IPS-NIHi11 (cell line): ENCODE results near the gene CACNA1H.
"Not testable (repeated sequence)": the region's sequence is repeated elsewhere in the genome, so short reads cannot be mapped to it uniquely, and the experiment has no call there.

Experiments used
- DNase-seq: peaks from one replicate; pipeline ENCODE4 v3.0.0; 2012; ENCODE audit warnings: mixed read lengths, low spot score

Gene CACNA1H

GRCh38 chr16:1175566-1176279 is 22.8 kb downstream of the CACNA1H start:
- DNase-seq = no peak

- no peak for DNase-seq
These were observed 23.5 kb downstream of the CACNA1H start for GRCh38 chr16:1176280-1176897.

- DNase-seq = no peak
These were observed 24.1 kb downstream of the CACNA1H start for GRCh38 chr16:1177053-1177452.

DNA sequence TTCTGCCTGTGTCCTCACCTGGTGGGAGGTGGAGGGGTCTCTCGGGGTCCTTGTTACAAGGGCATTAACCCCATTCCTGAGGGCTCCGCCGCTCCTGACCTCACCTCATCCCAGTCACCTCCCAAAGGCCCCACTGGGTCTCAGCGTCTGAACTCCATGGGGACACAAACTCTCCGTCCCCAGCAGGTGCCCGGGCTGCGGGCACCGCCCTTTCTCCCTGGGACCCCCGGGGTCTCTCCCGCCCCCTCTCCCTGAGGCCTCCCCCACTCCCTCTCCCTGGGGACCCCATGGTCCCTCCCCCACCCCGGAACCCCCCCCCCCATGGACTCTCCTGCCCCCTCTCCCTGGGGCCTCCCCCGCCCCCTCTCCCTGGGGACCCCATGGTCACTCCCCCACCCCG is 24.8 kb downstream of the CACNA1H start:
- DNase-seq = no peak

DNA sequence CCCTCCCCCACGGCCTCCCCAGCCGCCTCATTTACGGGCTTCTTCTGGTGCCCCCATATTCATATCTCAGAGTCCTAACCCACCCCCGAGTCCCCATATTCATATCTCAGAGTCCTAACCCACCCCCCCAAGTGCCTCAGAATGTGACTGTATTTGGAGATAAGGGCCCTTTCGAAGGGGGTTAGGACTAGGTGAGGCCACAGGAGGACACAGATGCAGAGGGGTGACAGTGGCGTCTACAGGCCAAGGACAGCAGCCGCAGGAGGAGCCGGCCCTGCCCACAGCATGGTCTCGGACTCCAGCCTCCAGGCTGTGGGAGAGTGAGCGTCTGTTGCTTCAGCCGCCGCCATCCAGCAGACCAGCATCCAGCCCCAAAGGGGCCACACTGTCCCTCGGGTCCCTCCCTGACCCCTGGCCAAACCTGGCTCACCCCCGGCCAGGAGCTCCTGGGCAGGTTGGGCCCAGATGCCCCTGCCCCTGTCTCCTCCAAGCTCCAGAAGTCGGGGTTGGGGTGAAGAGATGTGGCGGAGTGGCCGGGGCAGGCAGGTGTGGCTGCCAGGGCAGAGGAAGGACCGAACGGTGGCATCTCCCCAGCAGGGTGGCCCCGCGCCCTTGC is 25.5 kb downstream of the CACNA1H start:
- no peak for DNase-seq

GRCh38 chr16:1180549-1181403 is 27.9 kb downstream of the CACNA1H start:
- DNase-seq = no peak

- no peak for DNase-seq
These were observed 28.8 kb downstream of the CACNA1H start for GRCh38 chr16:1181404-1182315.

DNA sequence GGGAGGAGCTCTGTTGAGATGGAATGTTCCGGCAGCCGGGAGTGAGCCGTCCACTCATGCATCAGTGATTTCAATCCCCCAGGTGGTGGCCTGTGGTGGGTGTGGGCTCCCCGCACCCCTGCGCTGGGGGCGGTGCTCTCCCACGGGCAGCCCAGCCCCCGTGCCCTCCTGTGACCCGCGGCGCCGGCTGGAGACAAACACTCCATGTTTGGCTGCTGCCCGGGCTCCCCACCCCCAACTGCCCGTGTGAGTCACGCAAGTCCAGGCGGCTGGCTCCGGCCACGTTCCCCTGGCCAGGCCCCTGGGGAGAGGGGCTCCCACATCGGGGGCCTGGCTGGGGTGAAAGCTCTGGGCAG is 29.4 kb downstream of the CACNA1H start:
- DNase-seq = no peak

DNA sequence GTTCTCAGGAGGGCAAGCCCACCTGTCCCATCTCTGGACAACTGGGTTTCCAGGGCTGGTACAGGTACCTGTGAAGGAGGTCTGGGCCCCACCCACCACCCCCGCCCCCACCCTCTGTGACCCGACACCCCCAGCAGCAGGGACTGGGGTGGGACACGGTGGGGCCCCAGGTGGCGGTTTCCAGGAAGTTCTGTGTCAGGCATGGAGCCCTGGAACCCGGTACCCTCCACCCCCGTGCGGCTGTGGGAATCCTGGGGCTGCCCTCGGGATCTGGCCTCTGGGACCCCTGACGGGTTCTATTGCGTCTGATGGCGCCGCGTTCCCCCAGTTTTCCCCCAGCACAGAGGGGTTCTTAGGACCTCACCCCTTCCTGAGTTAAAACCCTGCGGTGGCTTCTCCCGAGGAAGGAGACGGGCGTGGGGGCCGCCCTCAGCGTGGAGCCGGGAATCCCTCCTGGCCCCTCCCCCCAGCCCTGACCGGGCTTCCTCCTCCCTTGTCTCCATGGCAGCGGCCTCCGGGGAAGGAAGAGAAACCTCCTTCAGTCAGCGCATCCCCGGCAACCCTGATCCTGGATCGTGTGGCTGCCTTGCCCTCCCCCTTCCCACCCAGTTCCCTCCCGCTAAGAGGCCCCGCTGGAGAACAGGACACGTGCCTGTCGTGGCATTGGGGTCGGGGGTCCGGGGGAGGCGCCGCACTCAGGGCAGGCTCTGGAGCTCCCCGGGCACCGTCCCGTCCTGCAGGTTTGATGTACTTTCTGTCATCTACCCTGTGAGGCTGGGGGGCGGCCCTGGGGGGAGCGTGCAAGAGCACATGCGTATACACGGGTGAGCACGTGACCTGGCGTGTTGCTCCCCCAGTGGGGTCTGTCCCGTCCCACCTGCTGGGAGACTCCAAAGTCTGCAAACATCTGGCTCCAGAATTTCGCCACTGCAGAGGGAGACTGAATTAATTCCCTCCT is 30.3 kb downstream of the CACNA1H start:
- DNase-seq = peak; percentile 77

GRCh38 chr16:1184156-1184868 is 31.4 kb downstream of the CACNA1H start:
- no peak for DNase-seq

DNA sequence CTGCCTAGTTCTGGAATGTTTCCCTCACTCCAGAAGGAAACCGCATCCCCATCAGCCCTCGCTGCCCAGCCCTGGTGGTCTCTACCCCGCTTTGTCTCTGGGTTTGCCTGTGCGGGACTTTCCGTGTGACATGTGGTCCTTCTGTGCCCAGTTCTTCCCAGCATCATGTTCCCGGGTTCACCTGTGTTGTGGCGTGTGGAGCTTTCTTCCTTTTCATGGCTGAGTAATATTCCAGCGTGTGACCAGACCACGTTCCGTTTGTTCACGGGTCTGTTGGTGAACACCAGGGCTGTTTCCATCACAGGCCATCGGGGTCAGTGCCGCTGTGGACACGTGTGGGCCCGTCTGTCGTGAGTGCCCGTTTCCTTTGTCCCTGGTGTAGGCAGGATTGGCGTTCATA is 32.1 kb downstream of the CACNA1H start:
- DNase-seq = no peak

DNA sequence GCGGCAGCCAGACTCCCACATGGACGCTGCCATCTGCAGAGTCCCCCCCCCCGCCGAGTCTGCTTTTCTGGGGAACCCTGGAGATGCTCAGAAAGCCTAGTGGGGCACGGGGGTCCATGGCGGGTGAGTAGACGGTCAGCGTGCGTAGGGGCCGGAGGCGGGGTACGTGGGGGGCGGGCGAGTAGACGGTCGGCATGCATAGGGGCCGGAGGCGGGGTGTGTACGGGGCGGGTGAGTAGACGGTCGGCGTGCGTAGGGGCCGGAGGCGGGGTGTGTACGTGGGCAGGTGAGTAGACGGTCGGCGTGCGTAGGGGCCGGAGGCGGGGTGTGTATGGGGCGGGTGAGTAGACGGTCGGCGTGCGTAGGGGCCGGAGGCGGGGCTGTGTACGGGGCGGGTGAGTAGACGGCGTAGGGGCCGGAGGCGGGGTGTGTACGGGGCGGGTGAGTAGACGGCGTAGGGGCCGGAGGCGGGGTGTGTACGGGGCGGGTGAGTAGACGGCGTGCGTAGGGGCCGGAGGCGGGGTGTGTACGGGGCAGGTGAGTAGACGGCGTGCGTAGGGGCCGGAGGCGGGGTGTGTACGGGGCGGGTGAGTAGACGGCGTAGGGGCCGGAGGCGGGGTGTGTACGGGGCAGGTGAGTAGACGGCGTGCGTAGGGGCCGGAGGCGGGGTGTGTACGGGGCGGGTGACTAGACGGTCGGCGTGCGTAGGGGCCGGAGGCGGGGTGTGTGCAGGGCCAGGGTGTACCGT is 32.7 kb downstream of the CACNA1H start:
- not testable (repeated sequence) for DNase-seq

DNA sequence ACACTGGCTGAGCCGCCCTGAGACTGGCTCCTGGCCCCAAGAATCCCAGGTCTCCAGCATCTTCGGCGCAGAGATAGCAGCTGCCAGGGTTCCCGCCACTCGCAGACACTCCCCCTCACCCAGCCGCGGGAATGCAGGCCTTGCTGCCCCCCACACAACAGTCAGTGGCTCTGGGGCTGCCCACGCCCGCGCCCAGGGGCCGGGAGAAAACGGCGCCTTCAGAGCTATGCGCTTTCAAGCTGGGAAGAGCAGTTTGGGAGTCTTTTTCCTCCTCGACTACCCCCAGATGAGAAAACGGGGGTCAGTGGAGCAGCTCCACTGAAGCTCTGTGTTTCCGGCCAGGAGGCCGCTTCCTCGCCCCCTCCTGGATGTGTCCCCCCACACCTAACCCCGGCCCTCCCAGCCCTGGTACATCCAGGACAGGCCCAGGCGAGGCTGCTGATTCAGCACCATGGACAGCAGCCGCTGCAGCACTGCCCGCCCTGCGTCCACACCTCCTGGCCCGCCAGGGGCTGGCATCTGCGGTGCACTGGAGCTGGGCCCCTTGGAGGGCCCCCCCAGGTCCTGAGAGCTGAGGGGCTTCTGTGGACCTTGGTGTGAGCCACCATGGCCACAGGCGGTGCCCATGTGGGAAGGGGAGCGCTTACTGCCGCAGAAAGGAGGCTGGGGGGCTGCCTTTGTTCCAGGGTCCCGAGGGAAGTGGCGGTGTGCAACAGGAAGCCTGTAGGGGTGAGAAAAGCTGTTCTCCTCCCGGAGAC is 35.7 kb downstream of the CACNA1H start:
- peak; percentile 94 for DNase-seq

- DNase-seq = no peak
These were observed 36.5 kb downstream of the CACNA1H start for GRCh38 chr16:1189455-1189854.

DNA sequence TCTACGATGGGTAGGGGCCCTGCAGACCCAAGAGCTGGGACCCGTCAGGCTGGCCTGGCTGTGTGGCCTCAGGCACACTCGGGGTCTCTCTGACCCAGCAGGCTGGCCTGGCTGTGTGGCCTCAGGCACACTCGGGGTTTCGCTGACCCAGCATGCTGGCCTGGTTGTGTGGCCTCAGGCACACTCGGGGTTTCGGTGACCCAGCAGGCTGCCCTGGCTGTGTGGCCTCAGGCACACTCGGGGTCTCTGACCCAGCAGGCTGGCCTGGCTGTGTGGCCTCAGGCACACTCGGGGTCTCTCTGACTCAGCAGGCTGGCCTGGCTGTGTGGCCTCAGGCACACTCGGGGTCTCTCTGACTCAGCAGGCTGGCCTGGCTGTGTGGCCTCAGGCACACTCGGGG is 37.9 kb downstream of the CACNA1H start:
- DNase-seq = not testable (repeated sequence)

DNA sequence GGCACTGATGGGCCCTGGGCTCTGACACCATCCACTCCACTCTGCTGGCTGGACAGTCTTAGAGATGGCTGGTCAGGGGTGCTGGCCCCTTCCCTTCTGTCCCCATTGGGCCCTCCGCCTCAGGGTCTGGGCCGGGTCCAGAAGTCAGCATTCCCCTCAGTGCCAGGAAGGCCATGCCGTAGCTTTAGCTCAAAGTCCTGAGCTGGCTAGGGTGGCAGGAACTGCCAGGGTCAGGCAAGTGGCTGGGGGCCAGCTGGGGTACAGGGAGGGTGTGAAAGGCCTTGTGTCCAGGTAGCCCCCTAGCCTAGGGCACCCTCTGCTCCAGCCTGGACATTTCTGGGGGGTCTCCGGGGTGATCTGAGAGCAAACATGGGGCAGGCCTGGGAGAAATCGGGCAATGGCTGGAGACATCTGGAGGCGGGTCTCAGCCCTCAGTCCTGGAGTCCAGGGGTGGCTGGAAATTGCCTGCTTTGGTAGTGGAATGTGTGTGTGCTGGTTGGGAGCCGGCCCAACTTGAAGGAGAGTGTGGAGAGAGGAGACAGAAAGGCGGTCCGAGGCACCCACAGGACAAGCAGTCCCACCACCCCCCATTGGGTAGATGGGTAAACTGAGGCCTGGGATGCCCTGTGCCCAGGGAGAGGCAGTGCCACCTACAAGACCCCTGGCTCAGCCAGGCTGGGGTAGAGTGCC is 39.6 kb downstream of the CACNA1H start:
- no peak for DNase-seq

DNA sequence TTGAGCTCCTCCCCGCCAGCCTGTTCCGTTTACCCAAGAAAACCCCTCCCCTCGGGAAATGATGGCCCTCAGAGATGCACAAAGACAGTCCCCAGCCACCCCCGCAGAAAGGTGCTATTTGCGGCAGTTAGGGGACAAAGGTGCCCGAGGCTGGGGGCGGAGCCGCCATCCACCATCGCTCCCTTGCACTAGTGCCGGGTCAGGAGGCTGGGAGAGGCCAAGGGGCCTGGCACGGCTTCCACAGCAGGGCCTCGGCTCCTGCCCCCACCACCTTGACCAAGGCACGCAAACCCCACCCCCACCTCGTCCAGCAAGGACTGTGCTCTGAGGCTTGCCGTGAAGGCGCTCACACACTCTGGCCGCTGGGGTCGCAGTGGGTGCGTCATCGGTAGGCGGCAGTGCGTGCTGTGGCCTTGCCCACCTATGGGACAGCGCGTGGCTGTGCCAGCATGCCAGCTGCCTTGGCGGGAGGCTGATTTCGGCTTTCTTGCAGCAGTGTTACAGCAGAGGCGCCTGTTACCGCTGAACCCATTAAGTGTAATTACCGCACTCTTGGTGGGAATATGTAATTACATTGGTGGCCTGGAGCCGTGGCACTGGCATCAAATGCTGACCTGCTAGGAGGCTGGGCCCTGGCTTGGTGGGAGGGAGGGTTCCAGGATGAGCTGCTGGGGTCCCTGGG is 40.4 kb downstream of the CACNA1H start:
- no peak for DNase-seq
